K562 (cell line): ENCODE results near the gene ROR2. TPM values are rescaled to one million over a fixed set of nuclear protein-coding genes. Genes with fewer than 3 reads are reported as not detected.

Experiments used
- ATAC-seq: fragments of 200-7000 bp; cut with Tn5 transposase; 3 replicates; pipeline ENCODE4 v1.9.1; 2020; ENCODE audit warnings: moderate library complexity
- BruUV-seq: library from RNA; stranded (reverse); fragments of 400-500 nt; replicated peaks from 2 replicates; lab custom pipeline; 2021; lab: Mats Ljungman, UMichigan
- CTCF ChIA-PET: fragments of 300-600 bp; formaldehyde crosslinking; extraction: SDS; loops from one replicate; lab custom pipeline; 2021; ENCODE audit warnings: low intra/inter-chr PET ratio; lab: Yijun Ruan, JAX
- POLR2A ChIA-PET: fragments of 300-600, 350-650 bp; sonication (Branson Sonifier 250); formaldehyde crosslinking; extraction: SDS; loops from one replicate; lab custom pipeline; 2021; ENCODE audit warnings: antibody characterized with exemption, inconsistent platforms; lab: Yijun Ruan, JAX
- DNase-seq, 4 experiments: peaks; one replicate each; pipeline versions ENCODE4 v3.0.0 to v3.0.0-alpha.2; 2011 to 2018; ENCODE audit warnings: low spot score in 3 of 4, mixed read lengths in 3 of 4; ENCODE audit errors: extremely low read depth in 1 of 4
- FAIRE-seq: peaks from 2 replicates; lab custom pipeline; 2011; peaks lifted over from hg19 to GRCh38; lab: Jason Lieb, UNC
- H2AFZ ChIP-seq: 2 replicates; pipeline ENCODE4 v1.6.0; 2011; ENCODE audit warnings: low read depth, low read length, control low read depth, inconsistent platforms
- H3K27ac ChIP-seq: fragments of 200-600 bp; 3 replicates; pipeline ENCODE4 v1.8.0; 2011; ENCODE audit warnings: low read depth, mild to moderate bottlenecking, control low read depth, inconsistent platforms, low read length, moderate library complexity, mixed read lengths; ENCODE audit errors: extremely low read depth
- H3K27me3 ChIP-seq, 2 experiments: fragments of 300-600 bp in 1 of 2; 2 replicates in 1 of 2; 3 replicates in 1 of 2; pipeline versions ENCODE4 v1.6.0 to v1.8.0; 2011; ENCODE audit warnings: inconsistent platforms in 2 of 2, low read length in 2 of 2, mild to moderate bottlenecking in 1 of 2, mixed read lengths in 1 of 2, moderate library complexity in 1 of 2; ENCODE audit not compliant: control insufficient read depth in 2 of 2, insufficient read depth in 2 of 2
- H3K36me3 ChIP-seq: fragments of 300-600 bp; 3 replicates; pipeline ENCODE4 v1.8.0; 2011; ENCODE audit warnings: mild to moderate bottlenecking, low read length, inconsistent platforms; ENCODE audit not compliant: control insufficient read depth, insufficient read depth
- H3K4me1 ChIP-seq, 2 experiments: fragments of 200-600 bp in 1 of 2; replicated peaks in 1 of 2; 2 replicates in 1 of 2; 3 replicates in 1 of 2; pipeline versions ENCODE4 v1.5.1 to v1.8.0; 2011; ENCODE audit warnings: inconsistent platforms in 2 of 2, low read length in 2 of 2, mild to moderate bottlenecking in 1 of 2, mixed read lengths in 1 of 2, moderate library complexity in 1 of 2; ENCODE audit not compliant: control insufficient read depth in 2 of 2, insufficient read depth in 2 of 2
- H3K4me2 ChIP-seq: 2 replicates; pipeline ENCODE4 v1.6.1; 2011; ENCODE audit warnings: low read length, control low read depth, inconsistent platforms, mixed read lengths; ENCODE audit not compliant: insufficient read depth
- H3K4me3 ChIP-seq: fragments of 200-600 bp; sonication (generic), shearing (Covaris generic); 2 replicates; pipeline ENCODE4 v1.5.1; 2016; ENCODE audit warnings: control low read depth, inconsistent platforms
- H3K79me2 ChIP-seq: fragments of 200-600 bp; 3 replicates; pipeline ENCODE4 v1.8.0; 2011; ENCODE audit warnings: low read length, inconsistent platforms; ENCODE audit not compliant: control insufficient read depth, insufficient read depth
- H3K9ac ChIP-seq, 2 experiments: 2 replicates each; pipeline versions ENCODE4 v1.6.0 to v1.6.1; 2011; ENCODE audit warnings: low read depth in 2 of 2, low read length in 2 of 2, control low read depth in 1 of 2, inconsistent platforms in 1 of 2, mild to moderate bottlenecking in 1 of 2, mixed read lengths in 1 of 2; ENCODE audit not compliant: insufficient read depth in 1 of 2
- H3K9me1 ChIP-seq: one replicate; pipeline ENCODE4 v1.6.0; 2011; ENCODE audit warnings: inconsistent platforms, mild to moderate bottlenecking, low read length, moderate library complexity; ENCODE audit not compliant: control insufficient read depth, insufficient read depth
- H3K9me3 ChIP-seq: replicated peaks from 2 replicates; pipeline ENCODE4 v1.5.1; 2011; ENCODE audit warnings: low read depth, low read length, inconsistent platforms; ENCODE audit not compliant: control insufficient read depth, insufficient read depth
- H4K20me1 ChIP-seq: replicated peaks from 2 replicates; pipeline ENCODE4 v1.6.1; 2011; ENCODE audit warnings: low read length, inconsistent platforms, mixed read lengths; ENCODE audit not compliant: control insufficient read depth, insufficient read depth
- E2F6 ChIP-seq, 2 experiments: IDR thresholded peaks; 2 replicates each; pipeline ENCODE4 v1.6.1; 2011; ENCODE audit warnings: borderline replicate concordance in 1 of 2, control low read depth in 1 of 2, low read depth in 1 of 2, low read length in 1 of 2, mild to moderate bottlenecking in 1 of 2, mixed read lengths in 1 of 2, moderate library complexity in 1 of 2; ENCODE audit not compliant: insufficient read depth in 1 of 2, insufficient read length in 1 of 2, poor library complexity in 1 of 2, severe bottlenecking in 1 of 2; ENCODE audit errors: extremely low read depth in 1 of 2
- FUS ChIP-seq: fragments of 200-400 bp; formaldehyde crosslinking; optimal IDR thresholded peaks from 2 replicates; pipeline ENCODE3; 2017; ENCODE audit warnings: low read depth, low read length
- GABPA ChIP-seq: fragments of 200-800 bp; sonication (Bioruptor generic); conservative IDR thresholded peaks from 2 replicates; pipeline ENCODE4 v1.6.1; 2016; ENCODE audit warnings: low read depth, missing genetic modification characterization, missing compliant biosample characterization
- JUNB ChIP-seq: fragments of 450-650 bp; formaldehyde crosslinking; conservative IDR thresholded peaks from 2 replicates; pipeline ENCODE4 v1.4.0; 2020; ENCODE audit warnings: mild to moderate bottlenecking
- MTA1 ChIP-seq: fragments of 450-650 bp; IDR thresholded peaks from 2 replicates; pipeline ENCODE4 v1.6.1; 2017; ENCODE audit warnings: borderline replicate concordance
- PTTG1 ChIP-seq: fragments of 450-650 bp; IDR thresholded peaks from 2 replicates; pipeline ENCODE4 v1.6.1; 2016; ENCODE audit warnings: low read depth, mild to moderate bottlenecking, missing genetic modification characterization, missing compliant biosample characterization
- RBM39 ChIP-seq: fragments of 200-400 bp; formaldehyde crosslinking; optimal IDR thresholded peaks from 2 replicates; pipeline ENCODE3; 2018; ENCODE audit warnings: low read depth, low read length
- SAFB ChIP-seq: fragments of 200-400 bp; formaldehyde crosslinking; IDR thresholded peaks from 2 replicates; pipeline ENCODE4 v1.6.1; 2017; ENCODE audit warnings: low read depth, low read length, borderline replicate concordance
- SNRNP70 ChIP-seq: fragments of 200-400 bp; formaldehyde crosslinking; optimal IDR thresholded peaks from 2 replicates; pipeline ENCODE3; 2017; ENCODE audit warnings: low read depth, low read length
- USF1 ChIP-seq: sonication (generic); formaldehyde crosslinking; IDR thresholded peaks from 2 replicates; pipeline ENCODE4 v1.9.0; 2022; ENCODE audit warnings: mild to moderate bottlenecking, missing genetic modification reagents
- VEZF1 ChIP-seq: fragments of 200-800 bp; sonication (Bioruptor generic); IDR thresholded peaks from 2 replicates; pipeline ENCODE4 v1.6.1; 2017; ENCODE audit warnings: missing genetic modification characterization, missing compliant biosample characterization
- ZBTB1 ChIP-seq: sonication (generic); formaldehyde crosslinking; IDR thresholded peaks from 2 replicates; pipeline ENCODE4 v1.8.1; 2023; ENCODE audit warnings: missing genetic modification reagents, low read depth, mild to moderate bottlenecking, borderline replicate concordance
- ZNF217 ChIP-seq: sonication (generic); formaldehyde crosslinking; IDR thresholded peaks from 2 replicates; pipeline ENCODE4 v1.8.0; 2022; ENCODE audit warnings: mild to moderate bottlenecking, missing genetic modification reagents
- ZNF561 ChIP-seq: fragments of 450-650 bp; formaldehyde crosslinking; conservative IDR thresholded peaks from 2 replicates; pipeline ENCODE4 v1.4.0; 2020; ENCODE audit warnings: mild to moderate bottlenecking, moderate library complexity
- ZNF584 ChIP-seq: fragments of 200-800 bp; sonication (Bioruptor generic); IDR thresholded peaks from 2 replicates; pipeline ENCODE4 v1.6.1; 2016; ENCODE audit warnings: low read depth, mild to moderate bottlenecking, missing genetic modification characterization, missing compliant biosample characterization
- ZNF639 ChIP-seq, 2 experiments: fragments of 200-800 bp in 1 of 2; sonication (Bioruptor generic) in 1 of 2; sonication (generic) in 1 of 2; formaldehyde crosslinking in 1 of 2; IDR thresholded peaks in 1 of 2; conservative IDR thresholded peaks in 1 of 2; 2 replicates each; pipeline versions ENCODE4 v1.5.0 to v1.6.1; 2016 to 2020; ENCODE audit warnings: missing compliant biosample characterization in 1 of 2, missing genetic modification characterization in 1 of 2, missing genetic modification reagents in 1 of 2
- ZNF644 ChIP-seq: fragments of 200-800 bp; sonication (Bioruptor generic); IDR thresholded peaks from 2 replicates; pipeline ENCODE4 v1.6.1; 2016; ENCODE audit warnings: low read depth, missing genetic modification characterization, missing compliant biosample characterization
- ZNF717 ChIP-seq: fragments of 250-450 bp; sonication (Bioruptor Pico); IDR thresholded peaks from 2 replicates; pipeline ENCODE4 v1.5.0; 2021
- ZSCAN32 ChIP-seq: fragments of 450-650 bp; formaldehyde crosslinking; IDR thresholded peaks from 2 replicates; pipeline ENCODE4 v1.4.0; 2020; ENCODE audit warnings: mild to moderate bottlenecking, moderate library complexity
- WGBS: fragments of 100-300 bp; shearing (Covaris generic); methylation state at CpG from one replicate; pipeline ENCODE4 v1.1.6; 2016; ENCODE audit warnings: low coverage, mixed read lengths; ENCODE audit not compliant: insufficient coverage; ENCODE audit errors: missing lambda C conversion rate; 5-methylcytosine and 5-hydroxymethylcytosine counted together
- in situ Hi-C: fragments of 300-500 bp; cut with MboI; formaldehyde crosslinking; loops from 4 replicates; pipeline ENCODE4 v1.15.0; 2018; ENCODE audit warnings: inconsistent platforms, mixed read lengths
- intact Hi-C: fragments of 100-400 bp; cut with micrococcal nuclease; formaldehyde crosslinking; loops from 2 replicates; pipeline ENCODE4 v1.14.2; 2022
- polyA plus RNA-seq, 8 experiments: library from polyadenylated mRNA; depleted of rRNA in 4 of 8; stranded (reverse) in 5 of 8; unstranded in 3 of 8; fragments of >200 nt; fragmentation: Nextera tagmentation in 2 of 8; fragmentation: Illumina TruSeq in 1 of 8; extraction: Ambion mirVana in 2 of 8; extraction: Trizol in 1 of 8; gene quantifications; 2 replicates each; pipeline versions ENCODE4 v1.2.1 to v1.2.3, GENCODE V29; 2011 to 2014; ENCODE audit warnings: inconsistent platforms in 1 of 8, missing spikeins in 1 of 8
- total RNA-seq, 7 experiments: library from RNA; depleted of rRNA in 6 of 7; stranded (reverse); fragments of >200 nt in 6 of 7; fragmentation: Illumina TruSeq in 2 of 7; extraction: Trizol in 2 of 7; gene quantifications; 2 replicates each; pipeline versions ENCODE4 v1.2.1 to v1.2.3, GENCODE V29; 2011 to 2021; ENCODE audit warnings: low replicate concordance in 1 of 7

Gene ROR2
- total and polyA plus RNA-seq, 9 of the 15 experiments (the other 6 are each of a cell fraction or from before 2014, with no cell fraction given): 5.6 to 33.8 (median 15.3) TPM

- in situ Hi-C loops: no loop called here
- WGBS: 95% methylated on average over 5 of the region's 5 CpGs
- POLR2A ChIA-PET: no interaction called here
- Histone ChIP-seq H3K36me3 (no peaks in the 10 kb centered on the region; the same call in 2 of the 3 replicates), H3K27me3 (no peaks in the 10 kb centered on the region), H3K79me2 (peaks cover 96% of the 10 kb centered on the region), H3K27ac (no peak overlapping the region), H3K4me2 (no peak overlapping the region), H4K20me1 (no peaks in the 10 kb centered on the region), H3K4me1 (peaks cover 8 to 34% of the 10 kb centered on the region in 2 experiments; a peak in 4 of 5 replicates), H3K9me3 (no peaks in the 10 kb centered on the region; the same call in 1 of the 2 replicates), H3K9me1 (no peaks in the 10 kb centered on the region), H3K4me3 (no peak overlapping the region), H2AFZ (no peak overlapping the region), H3K9ac (no peak overlapping the region)
- no TSS peak for BruUV-seq
- CTCF ChIA-PET: no interaction called here
- DNase-seq (no peak), FAIRE-seq (no peak), ATAC-seq (no peak)
- intact Hi-C loops: no loop called here
- TF ChIP-seq JUNB: no peak
- TF ChIP-seq ZNF717 (CRISPR knock-in tag): no peak
- TF ChIP-seq ZNF644: no peak
- no peak for TF ChIP-seq ZBTB1 (CRISPR knock-in tag)
- no peak for TF ChIP-seq ZNF584 (CRISPR knock-in tag)
- no peak for TF ChIP-seq SAFB
- no peak for TF ChIP-seq MTA1
- TF ChIP-seq RBM39: no peak
- no peak for TF ChIP-seq ZNF217
- TF ChIP-seq ZNF639 (CRISPR knock-in tag; conservative IDR thresholded peaks at IDR 0.05 in 1 of 2, IDR thresholded peaks at IDR 0.05 in 1 of 2): no peak
- TF ChIP-seq E2F6 (IDR thresholded peaks at IDR 0.05; ENCODE audit: borderline replicate concordance in 1 of 2, extremely low read depth in 1 of 2, insufficient read depth in 1 of 2, insufficient read length in 1 of 2, low read depth in 1 of 2, low read length in 1 of 2, poor library complexity in 1 of 2, severe bottlenecking in 1 of 2): no peak
- TF ChIP-seq ZNF561 (CRISPR knock-in tag): no peak
- no peak for TF ChIP-seq VEZF1 (CRISPR knock-in tag)
- TF ChIP-seq FUS: no peak
- TF ChIP-seq ZSCAN32 (CRISPR knock-in tag): no peak
- no peak for TF ChIP-seq PTTG1 (tag)
- TF ChIP-seq USF1 (CRISPR knock-in tag): no peak
- no peak for TF ChIP-seq GABPA (tag)
- TF ChIP-seq SNRNP70: no peak
Observed at GRCh38 chr9:91942201-91942600, 7.8 kb downstream of the ROR2 start.
